ENCODE results near the gene USH2A.

Gene USH2A

GRCh38 chr1:215768303-215768702 is 654.9 kb downstream of the USH2A start:
- Histone ChIP-seq H3K27me3 (ENCODE audit: low read length) (no peaks in the 10 kb centered on the region), H4K20me1 (ENCODE audit: low read depth, low read length) (no peaks in the 10 kb centered on the region), H3K9ac (ENCODE audit: low read length) (no peak overlapping the region), H3K4me3 (ENCODE audit: insufficient read depth, low read length, poor library complexity, severe bottlenecking) (no peak overlapping the region), H3K9me3 (ENCODE audit: insufficient read depth, low read length) (no peaks in the 10 kb centered on the region), H3K9me2 (replicated peaks; ENCODE audit: insufficient read depth, low read length) (no peaks in the 10 kb centered on the region), H2AFZ (ENCODE audit: low read depth, low read length, severe bottlenecking) (no peak overlapping the region), H3K27ac (ENCODE audit: low read depth, low read length) (no peak overlapping the region), H3F3A (ENCODE audit: insufficient read depth) (no peaks in the 10 kb centered on the region), H3K79me2 (ENCODE audit: insufficient read depth, low read length) (no peaks in the 10 kb centered on the region), H3K4me2 (ENCODE audit: low read depth, low read length, poor library complexity, severe bottlenecking) (no peak overlapping the region), H3K36me3 (ENCODE audit: low read length) (no peaks in the 10 kb centered on the region)
- TF ChIP-seq EZH2phosphoT487 (conservative IDR thresholded peaks at IDR 0.05; ENCODE audit: low read length): no peak
- TF ChIP-seq, protein P1, sequence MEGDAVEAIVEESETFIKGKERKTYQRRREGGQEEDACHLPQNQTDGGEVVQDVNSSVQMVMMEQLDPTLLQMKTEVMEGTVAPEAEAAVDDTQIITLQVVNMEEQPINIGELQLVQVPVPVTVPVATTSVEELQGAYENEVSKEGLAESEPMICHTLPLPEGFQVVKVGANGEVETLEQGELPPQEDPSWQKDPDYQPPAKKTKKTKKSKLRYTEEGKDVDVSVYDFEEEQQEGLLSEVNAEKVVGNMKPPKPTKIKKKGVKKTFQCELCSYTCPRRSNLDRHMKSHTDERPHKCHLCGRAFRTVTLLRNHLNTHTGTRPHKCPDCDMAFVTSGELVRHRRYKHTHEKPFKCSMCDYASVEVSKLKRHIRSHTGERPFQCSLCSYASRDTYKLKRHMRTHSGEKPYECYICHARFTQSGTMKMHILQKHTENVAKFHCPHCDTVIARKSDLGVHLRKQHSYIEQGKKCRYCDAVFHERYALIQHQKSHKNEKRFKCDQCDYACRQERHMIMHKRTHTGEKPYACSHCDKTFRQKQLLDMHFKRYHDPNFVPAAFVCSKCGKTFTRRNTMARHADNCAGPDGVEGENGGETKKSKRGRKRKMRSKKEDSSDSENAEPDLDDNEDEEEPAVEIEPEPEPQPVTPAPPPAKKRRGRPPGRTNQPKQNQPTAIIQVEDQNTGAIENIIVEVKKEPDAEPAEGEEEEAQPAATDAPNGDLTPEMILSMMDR (IDR thresholded peaks at IDR 0.05; ENCODE audit: insufficient read depth, low read length, poor library complexity, severe bottlenecking): no peak

DNA sequence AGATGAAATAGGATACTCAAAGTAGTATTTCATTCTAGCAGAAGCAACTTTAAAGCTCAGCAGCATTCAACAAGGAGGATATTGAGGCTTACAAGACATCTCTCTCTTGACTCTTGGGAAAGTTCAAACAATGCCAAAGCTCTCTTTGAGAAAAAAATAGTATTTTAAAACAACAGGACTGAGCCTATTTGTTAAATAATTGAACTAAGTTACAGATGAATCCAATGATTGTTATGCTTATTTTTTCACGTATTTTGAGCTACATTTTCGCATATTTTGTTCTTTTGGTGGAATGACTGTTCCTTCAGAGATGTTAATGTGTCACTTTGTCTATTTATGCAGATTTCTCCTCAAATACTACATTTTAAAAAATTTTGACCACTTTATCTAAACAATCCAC is 655.5 kb downstream of the USH2A start:
- Histone ChIP-seq H3K4me2 (ENCODE audit: low read depth, low read length, poor library complexity, severe bottlenecking) (no peak overlapping the region), H3K9ac (ENCODE audit: low read length) (no peak overlapping the region), H3K36me3 (ENCODE audit: low read length) (no peaks in the 10 kb centered on the region), H3K27me3 (ENCODE audit: low read length) (no peaks in the 10 kb centered on the region), H3F3A (ENCODE audit: insufficient read depth) (no peaks in the 10 kb centered on the region), H3K27ac (ENCODE audit: low read depth, low read length) (no peak overlapping the region), H3K9me3 (ENCODE audit: insufficient read depth, low read length) (no peaks in the 10 kb centered on the region), H2AFZ (ENCODE audit: low read depth, low read length, severe bottlenecking) (no peak overlapping the region), H3K79me2 (ENCODE audit: insufficient read depth, low read length) (no peaks in the 10 kb centered on the region), H4K20me1 (ENCODE audit: low read depth, low read length) (no peaks in the 10 kb centered on the region), H3K4me3 (ENCODE audit: insufficient read depth, low read length, poor library complexity, severe bottlenecking) (no peak overlapping the region), H3K9me2 (replicated peaks; ENCODE audit: insufficient read depth, low read length) (no peaks in the 10 kb centered on the region)
- TF ChIP-seq EZH2phosphoT487 (conservative IDR thresholded peaks at IDR 0.05; ENCODE audit: low read length): no peak
- TF ChIP-seq, protein P1 (IDR thresholded peaks at IDR 0.05; ENCODE audit: insufficient read depth, low read length, poor library complexity, severe bottlenecking): no peak

GRCh38 chr1:215766521-215766920 is 656.7 kb downstream of the USH2A start:
- no peaks in the 10 kb centered on the region for H3F3A ChIP-seq (ENCODE audit: insufficient read depth)
- H3K27ac ChIP-seq (ENCODE audit: low read depth, low read length): no peak overlapping the region
- no peaks in the 10 kb centered on the region for H3K36me3 ChIP-seq (ENCODE audit: low read length)
- H3K9me2 ChIP-seq (replicated peaks; ENCODE audit: insufficient read depth, low read length): no peaks in the 10 kb centered on the region
- H4K20me1 ChIP-seq (ENCODE audit: low read depth, low read length): no peaks in the 10 kb centered on the region
- no peaks in the 10 kb centered on the region for H3K9me3 ChIP-seq (ENCODE audit: insufficient read depth, low read length)
- H3K79me2 ChIP-seq (ENCODE audit: insufficient read depth, low read length): no peaks in the 10 kb centered on the region
- no peak overlapping the region for H3K4me3 ChIP-seq (ENCODE audit: insufficient read depth, low read length, poor library complexity, severe bottlenecking)
- no peaks in the 10 kb centered on the region for H3K27me3 ChIP-seq (ENCODE audit: low read length)
- H3K4me2 ChIP-seq (ENCODE audit: low read depth, low read length, poor library complexity, severe bottlenecking): no peak overlapping the region
- H2AFZ ChIP-seq (ENCODE audit: low read depth, low read length, severe bottlenecking): no peak overlapping the region
- TF ChIP-seq, protein P1 (IDR thresholded peaks at IDR 0.05; ENCODE audit: insufficient read depth, low read length, poor library complexity, severe bottlenecking): no peak
- no peak for TF ChIP-seq EZH2phosphoT487 (conservative IDR thresholded peaks at IDR 0.05; ENCODE audit: low read length)
- no peak overlapping the region for H3K9ac ChIP-seq (ENCODE audit: low read length)

All from SU-DHL-6 (cell line).